Measurements from ENCODE around the gene SLC34A2. TPM values are rescaled to one million over a fixed set of nuclear protein-coding genes. Genes with fewer than 3 reads are reported as not detected.

The SLC34A2 gene
- total RNA-seq, 1 experiment from 2014 or later = not detected

- H4K20me1 ChIP-seq (ENCODE audit: insufficient read depth) = no peaks in the 10 kb centered on the region
- no peaks in the 10 kb centered on the region for H3K36me3 ChIP-seq (ENCODE audit: low read depth)
- no peak overlapping the region for H3K4me2 ChIP-seq
- CTCF ChIA-PET = no interaction called here
- no peaks in the 10 kb centered on the region for H3K9me3 ChIP-seq (ENCODE audit: insufficient read depth, low read depth)
- no peak overlapping the region for H2AFZ ChIP-seq
- no peak overlapping the region for H3K27ac ChIP-seq
- POLR2A ChIA-PET (ENCODE audit: unreplicated experiment) = no interaction called here
- H3K4me3 ChIP-seq = no peak overlapping the region
- no TSS peak for BruUV-seq (replicated peaks)
- no peaks in the 10 kb centered on the region for H3K9me2 ChIP-seq (ENCODE audit: insufficient read depth)
- DNase-seq = peak in 1 of 2 experiments; percentile 6
- no peaks in the 10 kb centered on the region for H3F3A ChIP-seq (ENCODE audit: insufficient read depth, low read depth)
- H3K4me1 ChIP-seq (replicated peaks; ENCODE audit: insufficient read depth) = no peaks in the 10 kb centered on the region
- intact Hi-C loops (cut with micrococcal nuclease; ENCODE audit: unreplicated experiment) = no loop called here
- TF ChIP-seq, protein P1, sequence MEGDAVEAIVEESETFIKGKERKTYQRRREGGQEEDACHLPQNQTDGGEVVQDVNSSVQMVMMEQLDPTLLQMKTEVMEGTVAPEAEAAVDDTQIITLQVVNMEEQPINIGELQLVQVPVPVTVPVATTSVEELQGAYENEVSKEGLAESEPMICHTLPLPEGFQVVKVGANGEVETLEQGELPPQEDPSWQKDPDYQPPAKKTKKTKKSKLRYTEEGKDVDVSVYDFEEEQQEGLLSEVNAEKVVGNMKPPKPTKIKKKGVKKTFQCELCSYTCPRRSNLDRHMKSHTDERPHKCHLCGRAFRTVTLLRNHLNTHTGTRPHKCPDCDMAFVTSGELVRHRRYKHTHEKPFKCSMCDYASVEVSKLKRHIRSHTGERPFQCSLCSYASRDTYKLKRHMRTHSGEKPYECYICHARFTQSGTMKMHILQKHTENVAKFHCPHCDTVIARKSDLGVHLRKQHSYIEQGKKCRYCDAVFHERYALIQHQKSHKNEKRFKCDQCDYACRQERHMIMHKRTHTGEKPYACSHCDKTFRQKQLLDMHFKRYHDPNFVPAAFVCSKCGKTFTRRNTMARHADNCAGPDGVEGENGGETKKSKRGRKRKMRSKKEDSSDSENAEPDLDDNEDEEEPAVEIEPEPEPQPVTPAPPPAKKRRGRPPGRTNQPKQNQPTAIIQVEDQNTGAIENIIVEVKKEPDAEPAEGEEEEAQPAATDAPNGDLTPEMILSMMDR (conservative IDR thresholded peaks at IDR 0.05) = no peak
- TF ChIP-seq EZH2 (IDR thresholded peaks at IDR 0.05; ENCODE audit: low read depth) = no peak
- no peaks in the 10 kb centered on the region for H3K27me3 ChIP-seq (ENCODE audit: insufficient read depth, low read depth)
- H3K79me2 ChIP-seq (ENCODE audit: low read depth) = no peaks in the 10 kb centered on the region
These were observed 38.8 kb downstream of the SLC34A2 start for GRCh38 chr4:25694466-25694865.

- no peak overlapping the region for H3K4me2 ChIP-seq
- H3K36me3 ChIP-seq (ENCODE audit: low read depth) = no peaks in the 10 kb centered on the region
- no peak for DNase-seq
- H3K27me3 ChIP-seq (ENCODE audit: insufficient read depth, low read depth) = no peaks in the 10 kb centered on the region
- H3K79me2 ChIP-seq (ENCODE audit: low read depth) = no peaks in the 10 kb centered on the region
- H2AFZ ChIP-seq = no peak overlapping the region
- ChIA-PET CTCF (no interaction called here), POLR2A (ENCODE audit: unreplicated experiment) (interaction anchor here (0.6 kb wide), 1 partner anchor 198 kb away, joined by 7 read pairs; no protein-coding TSS in a partner anchor)
- H3K27ac ChIP-seq = no peak overlapping the region
- intact Hi-C loops (cut with micrococcal nuclease; ENCODE audit: unreplicated experiment) = no loop called here
- no peaks in the 10 kb centered on the region for H3F3A ChIP-seq (ENCODE audit: insufficient read depth, low read depth)
- no TSS peak for BruUV-seq (replicated peaks)
- TF ChIP-seq EZH2 (IDR thresholded peaks at IDR 0.05; ENCODE audit: low read depth) = no peak
- TF ChIP-seq, protein P1 (conservative IDR thresholded peaks at IDR 0.05) = no peak
- H4K20me1 ChIP-seq (ENCODE audit: insufficient read depth) = no peaks in the 10 kb centered on the region
- no peaks in the 10 kb centered on the region for H3K9me3 ChIP-seq (ENCODE audit: insufficient read depth, low read depth)
- no peaks in the 10 kb centered on the region for H3K9me2 ChIP-seq (ENCODE audit: insufficient read depth)
- no peaks in the 10 kb centered on the region for H3K4me1 ChIP-seq (replicated peaks; ENCODE audit: insufficient read depth)
- H3K4me3 ChIP-seq = no peak overlapping the region
These were observed 40.8 kb downstream of the SLC34A2 start for GRCh38 chr4:25696409-25696808.

GRCh38 chr4:25697516-25697915 lies 41.9 kb downstream of the SLC34A2 start:
- no peaks in the 10 kb centered on the region for H3K9me3 ChIP-seq (ENCODE audit: insufficient read depth, low read depth)
- H3K27me3 ChIP-seq (ENCODE audit: insufficient read depth, low read depth) = no peaks in the 10 kb centered on the region
- H2AFZ ChIP-seq = no peak overlapping the region
- no peak overlapping the region for H3K27ac ChIP-seq
- TF ChIP-seq, protein P1 (conservative IDR thresholded peaks at IDR 0.05) = no peak
- TF ChIP-seq EZH2 (IDR thresholded peaks at IDR 0.05; ENCODE audit: low read depth) = no peak
- no peaks in the 10 kb centered on the region for H3K9me2 ChIP-seq (ENCODE audit: insufficient read depth)
- H3K4me2 ChIP-seq = no peak overlapping the region
- intact Hi-C loops (cut with micrococcal nuclease; ENCODE audit: unreplicated experiment) = no loop called here
- H3K36me3 ChIP-seq (ENCODE audit: low read depth) = no peaks in the 10 kb centered on the region
- ChIA-PET CTCF (no interaction called here), POLR2A (ENCODE audit: unreplicated experiment) (no interaction called here)
- no peaks in the 10 kb centered on the region for H3K4me1 ChIP-seq (replicated peaks; ENCODE audit: insufficient read depth)
- DNase-seq = no peak
- H4K20me1 ChIP-seq (ENCODE audit: insufficient read depth) = no peaks in the 10 kb centered on the region
- no peaks in the 10 kb centered on the region for H3K79me2 ChIP-seq (ENCODE audit: low read depth)
- no TSS peak for BruUV-seq (replicated peaks)
- H3K4me3 ChIP-seq = no peak overlapping the region
- no peaks in the 10 kb centered on the region for H3F3A ChIP-seq (ENCODE audit: insufficient read depth, low read depth)
